Urothelium cell line (cell line): Measurements from ENCODE around the gene VIPR2.
"Not testable (repeated sequence)": the region's sequence is repeated elsewhere in the genome, so short reads cannot be mapped to it uniquely, and the experiment has no call there.

Experiments
- DNase-seq: peaks from one replicate; pipeline ENCODE4 v3.0.0; 2011; ENCODE audit warnings: low spot score, mixed read lengths
- FAIRE-seq: peaks from 2 replicates; lab custom pipeline; 2011; peaks lifted over from hg19 to GRCh38; lab: Jason Lieb, UNC

Gene VIPR2

DNA sequence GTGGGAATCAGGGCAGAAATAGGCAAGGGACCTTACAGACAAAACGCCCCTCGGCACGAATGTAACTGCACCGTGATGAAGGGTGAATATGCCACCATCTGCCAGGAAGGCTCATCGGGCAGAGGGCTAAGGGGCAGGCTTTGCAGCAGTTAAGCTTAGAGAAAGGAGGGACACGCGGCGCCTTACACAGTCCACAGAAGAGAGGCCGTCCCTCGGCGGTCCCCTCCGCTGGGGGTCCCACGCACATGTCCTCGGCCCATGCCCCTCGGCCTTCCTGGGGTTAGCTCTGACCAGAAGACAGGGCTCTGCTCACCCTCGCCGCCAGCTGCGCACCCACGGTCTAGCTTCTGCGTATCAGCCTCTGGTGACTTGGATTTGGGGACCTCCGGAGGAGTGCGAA, 147.2 kb downstream of the VIPR2 start:
- FAIRE-seq (no peak), DNase-seq (no peak)

DNA sequence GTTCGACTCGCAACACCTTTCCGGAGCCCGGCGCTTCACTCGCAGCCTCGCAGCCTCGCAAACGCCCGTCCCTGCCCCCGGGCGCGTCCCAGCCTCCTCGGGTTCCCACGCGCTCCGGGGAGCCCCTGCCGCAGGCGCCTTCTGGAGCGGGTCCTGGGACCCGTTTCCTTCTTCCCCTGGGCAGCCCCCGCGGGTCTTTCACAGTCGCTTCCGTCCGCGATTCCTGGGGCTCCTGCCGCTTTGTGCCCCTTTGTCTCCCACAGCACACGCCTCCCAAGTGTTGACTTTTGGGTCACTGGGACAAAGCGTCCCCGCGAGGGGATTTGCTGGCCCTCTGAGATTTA, 147.6 kb downstream of the VIPR2 start:
- FAIRE-seq (no peak), DNase-seq (no peak)

DNA sequence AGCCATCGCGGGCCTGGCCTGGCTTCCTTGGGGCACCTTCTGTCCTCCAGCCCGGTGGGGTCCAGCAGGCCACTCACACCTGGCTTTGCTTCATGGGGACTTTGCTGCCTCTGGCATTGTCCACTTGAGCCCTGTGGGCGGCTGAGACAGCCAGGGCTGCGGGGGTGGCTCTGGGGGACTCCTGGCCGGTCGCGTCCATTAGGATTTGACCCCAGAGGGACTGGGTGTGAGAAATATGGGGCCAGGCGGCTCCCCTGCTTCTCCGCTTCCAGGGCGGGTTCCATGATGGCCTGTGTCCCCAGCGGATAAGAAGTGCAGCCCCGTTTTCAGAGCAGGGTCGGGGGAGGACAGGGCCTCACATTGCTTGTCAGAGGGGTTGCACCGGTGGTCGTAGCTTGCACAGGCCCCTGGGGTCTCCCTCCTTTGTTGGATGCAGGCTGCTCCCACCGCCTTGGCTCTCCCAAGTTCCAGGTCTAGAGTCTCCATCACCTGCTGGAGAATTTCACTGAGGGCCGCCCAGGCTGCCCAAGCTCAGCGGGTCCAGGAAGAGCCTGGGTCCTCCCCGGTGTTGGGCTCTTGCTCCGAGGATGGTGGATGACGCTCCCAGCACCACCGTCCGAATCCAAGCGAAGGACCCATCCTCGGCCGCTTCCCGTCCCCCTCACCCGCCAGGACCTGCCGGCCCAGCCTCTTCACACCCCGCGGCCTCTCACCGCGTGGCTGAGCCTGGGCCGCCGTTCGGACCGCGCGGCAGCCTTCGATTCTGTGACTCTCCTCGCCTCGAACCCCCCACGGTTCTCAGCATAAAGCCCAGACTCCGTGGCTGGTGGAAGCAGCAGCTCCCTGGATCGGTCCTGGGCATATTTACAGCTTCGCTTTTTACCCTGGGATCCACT, 148.2 kb downstream of the VIPR2 start:
- no peak for DNase-seq
- no peak for FAIRE-seq

GRCh38 chr7:158995514-158995913, 149.2 kb downstream of the VIPR2 start:
- no peak for FAIRE-seq
- no peak for DNase-seq

DNA sequence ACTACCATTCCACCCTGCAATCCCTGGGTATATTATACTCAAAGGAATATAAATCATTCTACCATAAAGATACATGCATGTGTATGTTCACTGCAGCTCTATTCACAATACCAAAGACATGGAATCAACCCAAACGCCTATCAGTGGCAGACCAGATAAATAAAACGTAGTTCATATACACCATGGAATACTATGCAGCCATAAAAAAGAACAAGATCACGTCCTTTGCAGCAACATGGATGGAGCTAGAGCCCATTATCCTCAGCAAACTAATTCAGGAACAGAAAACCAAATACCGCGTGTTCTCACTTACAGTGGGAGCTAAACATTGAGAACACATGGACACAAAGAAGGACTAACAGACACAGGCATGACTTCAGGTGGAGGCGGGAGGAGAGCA, 150.0 kb downstream of the VIPR2 start:
- DNase-seq (no peak), FAIRE-seq (no peak)

- no peak for FAIRE-seq
- no peak for DNase-seq
These were observed 151.1 kb downstream of the VIPR2 start for GRCh38 chr7:158993591-158993990.

GRCh38 chr7:158992759-158993158, 151.9 kb downstream of the VIPR2 start:
- DNase-seq (no peak), FAIRE-seq (no peak)

GRCh38 chr7:158991824-158992621, 152.6 kb downstream of the VIPR2 start:
- no peak for FAIRE-seq

GRCh38 chr7:158988996-158989395, 155.7 kb downstream of the VIPR2 start:
- no peak for FAIRE-seq

More at GRCh38 chr7:158991824-158992621, 152.6 kb downstream of the VIPR2 start:
- no peak for DNase-seq

DNA sequence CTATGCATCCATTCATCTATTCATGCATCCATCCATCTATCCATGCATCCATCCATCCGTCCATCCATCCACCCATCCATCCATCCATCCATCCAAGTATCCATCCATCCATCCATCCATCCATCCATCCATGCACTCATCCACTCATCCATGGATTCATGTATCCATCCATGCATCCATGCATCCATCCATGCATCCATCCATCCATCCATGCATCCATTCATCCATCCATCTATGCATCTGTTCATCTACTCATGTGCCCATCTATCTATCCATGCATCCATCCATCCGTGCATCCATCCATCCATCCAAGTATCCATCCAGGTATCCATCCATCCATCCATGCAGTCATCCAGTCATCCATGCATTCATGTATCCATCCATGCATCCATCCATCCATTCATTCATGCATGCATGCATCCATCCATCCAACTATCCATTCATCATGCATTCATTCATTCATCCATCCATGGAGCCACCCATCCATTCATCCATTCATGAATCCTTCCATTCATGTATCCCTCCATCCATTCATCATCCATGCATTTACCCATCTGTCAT, 156.3 kb downstream of the VIPR2 start:
- DNase-seq (no peak), FAIRE-seq (no peak)

More at GRCh38 chr7:158988996-158989395, 155.7 kb downstream of the VIPR2 start:
- DNase-seq, result no peak

GRCh38 chr7:158987691-158988090, 157.0 kb downstream of the VIPR2 start:
- DNase-seq (no peak), FAIRE-seq (no peak)

DNA sequence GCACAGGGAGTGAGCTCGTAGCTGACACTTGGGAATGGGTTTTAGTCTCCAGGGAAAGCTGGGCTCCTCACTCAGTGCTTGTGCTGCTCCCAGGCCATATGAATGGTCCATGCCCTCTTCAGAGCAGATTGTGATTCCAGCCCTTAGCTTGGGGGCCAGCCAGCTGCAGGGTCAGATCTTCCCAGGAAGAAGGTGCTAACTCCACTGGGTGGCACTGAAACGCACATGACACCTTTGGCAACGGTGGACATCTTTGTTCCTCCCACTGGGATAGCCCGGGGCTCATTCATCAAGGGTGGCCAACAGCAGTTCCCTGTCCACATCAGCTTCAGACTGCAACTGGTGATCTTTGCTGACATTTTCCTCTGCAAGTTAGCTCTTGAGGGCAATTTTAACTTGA, 159.1 kb downstream of the VIPR2 start:
- no peak for DNase-seq

GRCh38 chr7:158984007-158984406, 160.7 kb downstream of the VIPR2 start:
- DNase-seq, FAIRE-seq: not testable (repeated sequence)

More for the DNA sequence above, 159.1 kb downstream of the VIPR2 start:
- no peak for FAIRE-seq

GRCh38 chr7:158982080-158982479, 162.6 kb downstream of the VIPR2 start:
- not testable (repeated sequence) for DNase-seq, FAIRE-seq

DNA sequence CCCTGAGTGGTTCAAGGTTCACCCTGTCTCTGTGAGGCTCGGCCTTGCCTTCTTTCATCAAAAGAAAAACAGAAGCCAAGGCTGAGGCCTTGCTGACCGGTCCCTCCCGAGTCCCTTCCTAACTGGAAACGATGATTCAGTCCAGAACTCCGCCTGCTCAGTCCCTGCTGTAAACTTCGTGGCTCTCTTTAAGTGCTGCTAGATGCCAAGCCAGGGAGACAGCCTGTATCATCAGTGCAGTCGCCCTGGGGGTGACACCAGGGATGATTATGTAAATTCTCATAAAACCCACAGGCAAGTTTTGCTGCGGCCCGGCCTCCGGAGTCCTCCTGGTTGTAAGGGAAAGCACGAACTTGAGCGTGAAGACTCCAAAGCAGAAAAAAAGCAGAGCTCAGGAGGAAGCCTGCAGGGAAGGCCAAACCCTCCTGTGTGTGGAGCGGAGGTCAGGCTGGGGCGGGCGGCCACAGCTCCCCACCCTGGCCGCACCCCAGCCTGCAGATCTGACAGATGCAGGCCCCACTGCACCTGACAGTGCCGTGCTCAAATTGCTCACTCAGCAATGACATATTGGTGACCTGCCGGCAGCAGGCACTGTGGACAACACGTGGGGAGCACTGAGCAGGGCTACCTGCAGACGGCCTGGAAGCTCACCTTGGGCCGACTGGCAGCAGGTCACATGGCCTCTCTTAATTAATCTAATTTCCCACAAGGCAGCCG, 164.9 kb downstream of the VIPR2 start:
- DNase-seq (no peak), FAIRE-seq (no peak)

GRCh38 chr7:158979023-158979529, 165.6 kb downstream of the VIPR2 start:
- no peak for DNase-seq
- no peak for FAIRE-seq
